A673 (cell line): ENCODE measurements around the gene JAGN1.

Experiments used
- EZH2 ChIP-seq: fragments of 200-600 bp; sonication (generic); IDR thresholded peaks from 2 replicates; pipeline ENCODE4 v1.6.1; 2017; ENCODE audit warnings: borderline replicate concordance, low read depth, mild to moderate bottlenecking, mixed read lengths, antibody characterized with exemption, low read length; ENCODE audit not compliant: poor library complexity, severe bottlenecking
- TF ChIP-seq, protein P1 (sequence below): fragments of 300-800, 200-600 bp; sonication (generic); conservative IDR thresholded peaks from 2 replicates; pipeline ENCODE4 v1.5.1; 2017; ENCODE audit warnings: low read depth, mild to moderate bottlenecking, antibody characterized with exemption, low read length, moderate library complexity, mixed read lengths

DNA sequence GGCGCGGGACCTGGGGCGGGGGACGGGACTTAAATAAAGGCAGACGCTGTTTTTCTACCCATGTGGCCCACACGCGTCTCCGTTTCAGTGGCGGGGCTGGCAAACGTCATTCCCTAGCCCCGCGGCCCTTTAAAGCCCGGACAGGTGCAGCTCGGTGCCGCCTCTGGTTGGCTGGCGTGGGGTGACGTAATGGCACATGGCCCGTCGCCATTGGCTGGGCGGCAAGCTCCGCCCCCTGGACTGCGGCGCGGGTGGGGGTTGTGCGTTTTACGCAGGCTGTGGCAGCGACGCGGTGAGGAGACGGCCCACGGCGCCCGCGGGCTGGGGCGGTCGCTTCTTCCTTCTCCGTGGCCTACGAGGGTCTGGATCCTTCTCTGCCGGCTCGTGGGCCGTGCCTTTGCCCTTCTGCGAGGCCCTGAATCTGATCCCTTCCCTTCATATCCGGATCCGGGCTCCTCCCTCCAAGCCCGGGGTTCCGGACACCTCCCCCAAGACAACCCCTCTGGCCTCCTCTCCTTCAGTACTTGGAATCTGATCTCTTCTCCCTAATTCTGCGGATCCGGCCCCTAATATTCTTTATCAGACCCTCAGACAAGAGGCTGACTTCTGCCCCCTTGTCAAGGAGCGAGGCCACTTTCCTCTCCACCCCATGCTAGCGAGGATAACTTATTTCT, 43.3 kb downstream of the JAGN1 start, which contains the start of gene CRELD1:
- TF ChIP-seq, protein P1, sequence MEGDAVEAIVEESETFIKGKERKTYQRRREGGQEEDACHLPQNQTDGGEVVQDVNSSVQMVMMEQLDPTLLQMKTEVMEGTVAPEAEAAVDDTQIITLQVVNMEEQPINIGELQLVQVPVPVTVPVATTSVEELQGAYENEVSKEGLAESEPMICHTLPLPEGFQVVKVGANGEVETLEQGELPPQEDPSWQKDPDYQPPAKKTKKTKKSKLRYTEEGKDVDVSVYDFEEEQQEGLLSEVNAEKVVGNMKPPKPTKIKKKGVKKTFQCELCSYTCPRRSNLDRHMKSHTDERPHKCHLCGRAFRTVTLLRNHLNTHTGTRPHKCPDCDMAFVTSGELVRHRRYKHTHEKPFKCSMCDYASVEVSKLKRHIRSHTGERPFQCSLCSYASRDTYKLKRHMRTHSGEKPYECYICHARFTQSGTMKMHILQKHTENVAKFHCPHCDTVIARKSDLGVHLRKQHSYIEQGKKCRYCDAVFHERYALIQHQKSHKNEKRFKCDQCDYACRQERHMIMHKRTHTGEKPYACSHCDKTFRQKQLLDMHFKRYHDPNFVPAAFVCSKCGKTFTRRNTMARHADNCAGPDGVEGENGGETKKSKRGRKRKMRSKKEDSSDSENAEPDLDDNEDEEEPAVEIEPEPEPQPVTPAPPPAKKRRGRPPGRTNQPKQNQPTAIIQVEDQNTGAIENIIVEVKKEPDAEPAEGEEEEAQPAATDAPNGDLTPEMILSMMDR: no peak
- TF ChIP-seq EZH2: no peak
